Urinary bladder (tissue), 2 donors: Measurements from ENCODE around the gene ARHGEF10L. TPM values are rescaled to one million over a fixed set of nuclear protein-coding genes. Genes with fewer than 3 reads are reported as not detected.

Experiments
- polyA plus RNA-seq: library from polyadenylated mRNA; stranded (reverse); fragments of 200-250 nt; gene quantifications from one replicate; pipeline ENCODE4 v1.2.3, GENCODE V29; 2013
- total RNA-seq: library from RNA; depleted of rRNA; stranded (reverse); fragments of >200 nt; gene quantifications from one replicate; pipeline ENCODE4 v1.2.3, GENCODE V29; 2014
- donor health status: healthy.

The ARHGEF10L gene
- total and polyA plus RNA-seq, 2 donors = 26.5 to 41.4 TPM

Other genes starting within 250 kb of the ARHGEF10L start
- not detected for gene PADI4, start 231.5 kb upstream of the ARHGEF10L start, total RNA-seq
- 0.10 TPM for gene PADI4, start 231.5 kb upstream of the ARHGEF10L start, polyA plus RNA-seq
- gene PADI6, start 167.5 kb upstream of the ARHGEF10L start, total RNA-seq = not detected
- gene PADI6, start 167.5 kb upstream of the ARHGEF10L start, polyA plus RNA-seq = not detected
- 36.9 TPM for gene RCC2, start 100.0 kb upstream of the ARHGEF10L start, total RNA-seq
- 24.0 TPM for gene RCC2, start 100.0 kb upstream of the ARHGEF10L start, polyA plus RNA-seq
- not detected for gene ACTL8, start 215.6 kb downstream of the ARHGEF10L start, total RNA-seq
- not detected for gene ACTL8, start 215.6 kb downstream of the ARHGEF10L start, polyA plus RNA-seq